8988T (cell line): Measurements from ENCODE around the gene FAM124A.

Source experiments
- DNase-seq: peaks from one replicate; pipeline ENCODE4 v3.0.0; 2011

The FAM124A gene

GRCh38 chr13:51222037-51222685 is at the start of gene FAM124A:
TSS of gene FAM124A (plus strand) at chr13:51222398. CDS start at chr13:51222502, 104 bp downstream.
- DNase-seq = peak; percentile 50

GRCh38 chr13:51175021-51175420 is 47.2 kb upstream of the FAM124A start:
- no peak for DNase-seq

- DNase-seq = no peak
These were observed 46.6 kb upstream of the FAM124A start for GRCh38 chr13:51175639-51176038.

GRCh38 chr13:51177188-51177587 is 45.0 kb upstream of the FAM124A start:
- DNase-seq = no peak

GRCh38 chr13:51178456-51179074 is 43.6 kb upstream of the FAM124A start:
- no peak for DNase-seq

- DNase-seq = no peak
These were observed 42.7 kb upstream of the FAM124A start for GRCh38 chr13:51179432-51179971.

GRCh38 chr13:51180853-51181511 is 41.2 kb upstream of the FAM124A start:
- no peak for DNase-seq

GRCh38 chr13:51181786-51182383 is 40.3 kb upstream of the FAM124A start:
- no peak for DNase-seq

- DNase-seq = no peak
These were observed 30.5 kb upstream of the FAM124A start for GRCh38 chr13:51191743-51192142.

GRCh38 chr13:51192348-51192747 is 29.9 kb upstream of the FAM124A start:
- no peak for DNase-seq

- DNase-seq = no peak
These were observed 28.8 kb upstream of the FAM124A start for GRCh38 chr13:51193387-51193786.

GRCh38 chr13:51194942-51195341 is 27.3 kb upstream of the FAM124A start:
- DNase-seq = no peak

- DNase-seq = no peak
These were observed 20.3 kb upstream of the FAM124A start for GRCh38 chr13:51201886-51202285.

- no peak for DNase-seq
These were observed 19.6 kb upstream of the FAM124A start for GRCh38 chr13:51202477-51203046.

- DNase-seq = no peak
These were observed 15.6 kb upstream of the FAM124A start for GRCh38 chr13:51206584-51206983.

GRCh38 chr13:51207881-51208280 is 14.3 kb upstream of the FAM124A start:
- no peak for DNase-seq

- DNase-seq = no peak
These were observed 13.5 kb upstream of the FAM124A start for GRCh38 chr13:51208716-51209115.

- DNase-seq = no peak
These were observed 10.3 kb upstream of the FAM124A start for GRCh38 chr13:51211910-51212309.

- no peak for DNase-seq
These were observed 9.4 kb upstream of the FAM124A start for GRCh38 chr13:51212758-51213157.

GRCh38 chr13:51213173-51213728 is 8.9 kb upstream of the FAM124A start:
- no peak for DNase-seq

GRCh38 chr13:51218626-51219025 is 3.6 kb upstream of the FAM124A start:
- no peak for DNase-seq

GRCh38 chr13:51220706-51221105 is 1.5 kb upstream of the FAM124A start:
- no peak for DNase-seq

GRCh38 chr13:51221108-51221507 is 1.1 kb upstream of the FAM124A start:
- DNase-seq = no peak
